ENCODE data around the gene KRTAP10-3.

- TF ChIP-seq CTCF (IDR thresholded peaks at IDR 0.05; ENCODE audit: insufficient read depth, low read length, poor library complexity, severe bottlenecking) (no peak), EZH2phosphoT487 (conservative IDR thresholded peaks at IDR 0.05; ENCODE audit: low read length) (no peak)
Measured at GRCh38 chr21:44606495-44606894, 47.9 kb upstream of the KRTAP10-3 start.
